Right ventricle myocardium superior (tissue), 1 donor: ENCODE data around the gene MARS1. TPM values are rescaled to one million over a fixed set of nuclear protein-coding genes. Genes with fewer than 3 reads are reported as not detected.

Experiments
- ATAC-seq: fragments of 200-7000 bp; cut with Tn5 transposase; one replicate; pipeline ENCODE4 v1.9.1; 2020; ENCODE audit warnings: mild to moderate bottlenecking; ENCODE audit not compliant: poor library complexity
- DNase-seq: peaks from one replicate; pipeline ENCODE4 v3.0.0-alpha.2; 2020
- intact Hi-C: fragments of 100-400 bp; cut with DNase I; formaldehyde crosslinking; loops from one replicate; pipeline ENCODE4 v1.11.2; 2022
- total RNA-seq: library from RNA; stranded (reverse); fragmentation: NEBNext Ultra II Directional; extraction: Animal tissue kit (Norgen Biotek cat#: 25700); gene quantifications from one replicate; pipeline ENCODE4 v1.2.1, GENCODE V29; 2021
- donor health status: DM: no; HTN: yes; CAD: no; lungs with severe emphysema.

The MARS1 gene
- total RNA-seq, 1 donor from 2014 or later: 63.5 TPM

- ATAC-seq (no peak), DNase-seq (peak; percentile 58)
- intact Hi-C loops: no loop called here
Observed at GRCh38 chr12:57521525-57522010, 33.7 kb downstream of the MARS1 start.

- peak; percentile 95 for DNase-seq
- intact Hi-C loops: no loop called here
- ATAC-seq: peak; percentile 57
Observed at GRCh38 chr12:57522011-57522886, 34.4 kb downstream of the MARS1 start, which contains the start of gene MBD6. TSS of gene MBD6 (plus strand) at chr12:57522824. CDS start at chr12:57524304, 1,480 bp downstream.

DNA sequence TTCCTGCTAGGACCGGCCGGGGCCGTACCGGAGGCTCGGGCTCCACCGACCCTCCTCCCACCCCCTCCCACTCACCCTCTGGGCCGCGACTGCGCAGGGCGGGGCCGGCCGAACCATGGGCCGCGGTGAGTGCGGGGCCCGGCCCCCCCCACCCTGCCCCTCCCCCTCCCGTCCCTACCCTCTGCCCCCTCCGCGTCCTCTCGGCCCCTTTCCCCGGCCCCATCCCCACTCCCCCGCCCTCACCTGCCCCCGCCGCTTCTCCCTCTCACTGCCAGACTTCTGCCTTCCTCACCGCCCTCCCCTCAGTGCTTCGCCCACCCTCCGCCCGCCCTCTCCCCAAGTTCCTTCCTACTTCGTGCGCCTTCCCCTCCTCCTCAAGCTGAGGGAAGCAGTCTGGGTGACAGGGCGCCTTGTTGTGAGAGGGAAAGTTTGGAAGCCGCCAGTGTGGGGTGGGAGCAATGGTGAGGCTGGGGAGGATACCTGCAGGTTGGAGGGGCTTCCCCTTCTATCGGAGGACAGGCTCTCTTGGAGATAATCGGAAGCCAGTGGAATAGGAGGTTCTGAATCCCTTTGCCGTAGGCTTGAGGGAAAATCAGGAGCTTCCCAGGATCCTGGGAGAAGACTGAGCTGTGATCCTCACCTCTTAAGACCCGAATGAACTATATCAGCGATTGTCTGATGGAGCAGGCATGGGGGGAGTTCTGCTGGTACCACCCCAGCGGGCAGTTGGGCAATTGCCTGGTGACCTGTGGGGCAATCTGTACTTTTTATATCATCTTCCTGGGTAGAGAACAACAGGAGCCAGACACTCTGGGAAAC, 35.2 kb downstream of the MARS1 start:
- intact Hi-C loops: no loop called here
- no peak for ATAC-seq
- peak; percentile 76 for DNase-seq

DNA sequence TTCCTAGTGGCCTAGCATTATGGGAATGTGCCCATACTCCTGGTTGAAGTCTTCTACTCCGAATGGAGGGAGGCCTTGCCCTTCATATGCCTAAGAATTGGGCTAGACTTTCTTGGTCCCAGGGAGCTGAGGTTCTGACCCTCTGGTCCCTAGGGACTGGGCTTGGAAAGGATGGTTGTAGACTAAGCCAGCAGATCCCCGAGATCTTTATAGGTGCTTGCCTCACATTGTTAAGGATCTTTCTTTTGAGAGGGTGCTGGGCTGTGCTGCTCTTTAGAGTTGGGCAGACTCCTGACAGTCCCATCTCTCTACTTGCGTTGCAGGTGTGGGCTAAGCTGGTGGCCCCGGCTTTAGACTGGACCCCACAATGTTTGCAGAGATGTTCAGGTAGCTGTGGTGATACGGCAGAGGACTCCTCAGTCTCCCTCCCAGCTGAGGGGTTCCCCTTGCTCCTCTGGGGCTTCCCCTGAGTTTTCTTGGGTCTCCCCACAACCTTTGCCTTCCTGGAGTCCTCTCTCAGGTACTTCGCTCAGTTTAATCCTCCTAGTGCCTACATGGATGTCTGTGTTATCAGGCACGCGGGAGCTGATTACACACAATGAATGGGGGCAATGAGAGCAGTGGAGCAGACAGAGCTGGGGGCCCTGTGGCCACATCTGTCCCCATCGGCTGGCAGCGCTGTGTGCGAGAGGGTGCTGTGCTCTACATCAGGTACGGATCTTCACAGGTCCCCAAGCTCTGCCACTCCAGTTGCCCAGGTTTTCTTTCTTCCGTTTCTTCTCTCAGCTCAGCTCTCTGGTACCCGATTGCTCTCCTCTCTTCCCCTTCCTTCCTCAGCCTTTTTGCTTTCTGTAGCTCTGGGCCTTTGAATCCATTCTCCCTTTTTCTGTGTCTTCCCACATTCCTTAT, 36.1 kb downstream of the MARS1 start:
- intact Hi-C loops: no loop called here
- no peak for DNase-seq
- ATAC-seq: no peak

- intact Hi-C loops: no loop called here
- no peak for DNase-seq
Observed at GRCh38 chr12:57524814-57525614, 37.1 kb downstream of the MARS1 start.

DNA sequence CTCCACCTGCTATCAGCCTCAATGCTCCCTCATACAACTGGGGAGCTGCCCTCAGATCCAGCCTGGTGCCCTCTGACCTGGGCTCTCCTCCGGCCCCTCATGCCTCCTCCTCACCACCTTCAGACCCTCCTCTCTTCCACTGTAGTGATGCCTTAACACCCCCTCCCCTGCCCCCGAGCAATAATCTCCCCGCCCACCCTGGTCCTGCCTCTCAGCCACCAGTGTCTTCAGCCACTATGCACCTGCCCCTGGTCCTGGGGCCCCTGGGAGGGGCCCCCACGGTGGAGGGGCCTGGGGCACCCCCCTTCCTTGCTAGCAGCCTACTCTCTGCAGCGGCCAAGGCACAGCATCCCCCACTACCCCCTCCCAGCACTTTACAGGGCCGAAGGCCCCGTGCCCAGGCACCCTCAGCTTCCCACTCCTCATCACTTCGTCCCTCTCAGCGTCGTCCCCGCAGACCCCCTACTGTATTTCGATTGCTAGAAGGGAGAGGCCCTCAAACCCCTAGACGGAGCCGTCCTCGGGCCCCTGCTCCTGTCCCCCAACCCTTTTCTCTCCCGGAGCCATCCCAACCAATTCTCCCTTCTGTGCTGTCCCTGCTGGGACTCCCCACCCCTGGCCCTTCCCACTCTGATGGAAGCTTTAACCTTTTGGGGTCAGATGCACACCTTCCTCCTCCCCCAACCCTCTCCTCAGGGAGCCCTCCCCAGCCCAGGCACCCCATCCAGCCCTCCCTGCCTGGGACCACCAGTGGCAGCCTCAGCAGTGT, 37.9 kb downstream of the MARS1 start:
- intact Hi-C loops: no loop called here
- ATAC-seq (no peak), DNase-seq (no peak)

More at GRCh38 chr12:57524814-57525614, 37.1 kb downstream of the MARS1 start:
- ATAC-seq: no peak

DNA sequence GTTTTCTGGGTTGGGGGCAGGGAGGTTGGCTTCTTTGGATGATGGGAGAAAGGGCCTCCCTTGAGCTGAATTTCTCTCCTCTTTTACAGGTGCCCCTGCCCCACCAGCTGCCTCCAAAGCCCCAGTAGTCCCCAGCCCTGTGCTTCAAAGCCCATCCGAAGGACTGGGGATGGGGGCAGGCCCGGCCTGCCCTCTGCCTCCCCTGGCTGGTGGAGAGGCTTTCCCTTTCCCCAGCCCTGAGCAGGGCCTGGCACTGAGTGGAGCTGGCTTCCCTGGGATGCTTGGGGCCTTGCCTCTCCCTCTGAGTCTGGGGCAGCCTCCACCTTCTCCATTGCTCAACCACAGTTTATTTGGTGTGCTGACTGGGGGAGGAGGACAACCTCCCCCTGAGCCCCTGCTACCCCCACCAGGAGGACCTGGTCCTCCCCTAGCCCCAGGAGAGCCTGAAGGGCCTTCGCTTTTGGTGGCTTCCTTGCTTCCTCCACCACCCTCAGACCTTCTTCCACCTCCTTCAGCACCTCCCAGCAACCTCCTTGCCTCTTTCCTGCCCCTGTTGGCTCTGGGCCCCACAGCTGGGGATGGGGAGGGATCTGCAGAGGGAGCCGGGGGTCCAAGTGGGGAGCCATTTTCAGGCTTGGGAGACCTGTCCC, 38.7 kb downstream of the MARS1 start:
- DNase-seq (no peak), ATAC-seq (no peak)
- intact Hi-C loops: no loop called here

DNA sequence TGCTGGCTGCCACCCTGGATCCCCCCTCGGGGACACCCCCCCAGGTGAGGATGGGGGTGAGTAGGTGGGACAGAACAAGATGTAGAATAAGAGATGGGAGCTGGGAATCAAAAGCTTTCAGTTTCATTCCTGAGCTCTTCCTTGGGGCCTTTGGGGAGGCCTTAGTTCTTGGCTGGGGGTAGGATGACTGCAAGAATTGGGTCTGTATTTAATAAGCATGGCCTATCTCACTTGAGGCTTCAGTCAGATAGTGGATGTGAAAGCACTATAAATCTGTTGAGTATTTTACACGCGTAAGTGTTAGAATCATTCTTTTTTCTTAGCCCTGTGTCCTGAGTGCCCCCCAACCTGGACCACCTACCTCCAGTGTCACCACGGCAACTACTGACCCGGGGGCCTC, 39.3 kb downstream of the MARS1 start:
- intact Hi-C loops: no loop called here
- DNase-seq (no peak), ATAC-seq (no peak)

DNA sequence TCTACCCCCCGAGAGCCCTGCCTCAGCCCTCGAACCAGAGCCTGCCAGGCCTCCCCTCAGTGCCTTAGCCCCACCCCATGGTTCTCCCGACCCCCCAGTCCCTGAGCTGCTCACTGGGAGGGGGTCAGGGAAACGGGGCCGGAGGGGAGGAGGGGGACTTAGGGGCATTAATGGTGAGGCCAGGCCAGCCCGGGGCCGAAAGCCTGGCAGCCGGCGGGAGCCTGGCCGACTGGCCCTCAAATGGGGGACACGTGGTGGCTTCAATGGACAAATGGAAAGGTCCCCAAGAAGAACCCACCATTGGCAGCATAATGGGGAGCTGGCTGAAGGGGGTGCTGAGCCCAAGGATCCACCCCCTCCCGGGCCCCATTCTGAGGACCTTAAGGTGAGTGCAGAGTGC, 40.3 kb downstream of the MARS1 start:
- intact Hi-C loops: no loop called here
- ATAC-seq: no peak
- no peak for DNase-seq

DNA sequence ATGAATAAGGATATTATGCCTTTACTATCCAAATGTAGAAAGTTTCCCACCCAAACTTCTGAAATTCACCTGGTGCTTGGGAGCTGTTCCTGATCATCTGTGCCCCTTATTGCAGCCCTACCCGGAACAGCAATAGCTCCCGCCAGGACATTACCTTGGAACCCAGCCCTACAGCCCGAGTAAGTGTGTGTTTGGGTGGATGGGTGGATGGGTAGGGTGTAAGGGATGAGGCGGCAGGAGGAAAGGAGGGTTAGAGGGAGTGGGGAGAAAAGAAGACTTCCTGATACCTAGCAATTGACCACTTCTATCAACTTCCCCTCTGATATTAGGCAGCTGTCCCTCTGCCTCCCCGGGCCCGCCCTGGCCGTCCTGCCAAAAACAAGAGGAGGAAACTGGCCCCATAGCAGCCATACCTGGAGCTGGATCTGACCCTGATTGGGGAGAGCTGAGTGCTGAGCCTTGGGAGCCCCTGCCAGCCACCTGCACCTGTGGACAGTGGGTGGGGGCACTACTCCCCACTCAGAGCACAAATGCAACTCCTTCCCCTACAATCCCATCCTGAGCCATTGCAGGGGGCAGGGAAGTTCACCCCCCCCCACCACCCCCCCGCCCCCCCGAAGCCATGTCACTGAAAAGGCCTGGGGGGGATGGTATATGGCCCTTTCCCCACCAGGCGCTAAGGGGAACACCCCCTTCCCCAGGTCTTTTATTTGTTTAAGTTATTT, 41.1 kb downstream of the MARS1 start:
- no peak for DNase-seq
- no peak for ATAC-seq
- intact Hi-C loops: no loop called here

- ATAC-seq: no peak
- DNase-seq: no peak
- intact Hi-C loops: no loop called here
Observed at GRCh38 chr12:57529831-57530230, 42.0 kb downstream of the MARS1 start.

DNA sequence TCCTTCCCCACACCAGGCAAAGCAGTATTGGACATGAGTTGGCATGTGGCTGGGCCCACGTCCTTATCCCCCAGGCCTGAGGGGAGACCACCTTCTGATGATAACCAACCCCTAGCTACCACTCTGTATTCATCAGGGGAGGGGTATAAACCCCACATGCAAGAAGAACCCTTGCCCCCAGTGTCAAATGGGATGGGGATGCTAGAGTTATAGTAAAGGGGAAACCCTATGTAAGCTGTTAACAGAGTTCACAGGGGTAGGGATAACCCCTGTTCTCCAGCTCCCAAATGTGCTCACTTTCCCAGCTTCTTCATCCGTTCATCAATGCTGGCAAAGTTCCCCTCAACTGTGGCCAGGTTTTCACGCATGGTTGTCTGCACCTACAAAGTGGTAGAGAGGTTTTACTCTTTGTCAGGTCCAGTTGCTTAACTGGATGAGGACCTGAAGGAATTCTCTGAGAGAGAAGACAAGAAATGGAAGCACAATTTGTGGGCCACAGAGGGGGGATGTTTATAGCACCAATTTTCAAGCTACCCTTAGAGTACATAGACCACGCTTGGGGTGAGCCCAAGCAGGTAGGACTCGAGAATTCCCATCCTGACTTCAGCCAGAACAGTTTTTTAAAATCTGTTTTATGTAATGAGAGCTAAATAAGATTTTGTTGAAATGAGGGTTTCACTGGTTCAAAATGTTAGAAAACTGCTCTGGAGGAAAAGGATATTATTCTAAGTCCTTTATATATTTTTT, 42.7 kb downstream of the MARS1 start:
- no peak for DNase-seq
- intact Hi-C loops: no loop called here
- no peak for ATAC-seq

GRCh38 chr12:57531836-57532235, 44.0 kb downstream of the MARS1 start:
- intact Hi-C loops: no loop called here
- DNase-seq (no peak), ATAC-seq (no peak)

DNA sequence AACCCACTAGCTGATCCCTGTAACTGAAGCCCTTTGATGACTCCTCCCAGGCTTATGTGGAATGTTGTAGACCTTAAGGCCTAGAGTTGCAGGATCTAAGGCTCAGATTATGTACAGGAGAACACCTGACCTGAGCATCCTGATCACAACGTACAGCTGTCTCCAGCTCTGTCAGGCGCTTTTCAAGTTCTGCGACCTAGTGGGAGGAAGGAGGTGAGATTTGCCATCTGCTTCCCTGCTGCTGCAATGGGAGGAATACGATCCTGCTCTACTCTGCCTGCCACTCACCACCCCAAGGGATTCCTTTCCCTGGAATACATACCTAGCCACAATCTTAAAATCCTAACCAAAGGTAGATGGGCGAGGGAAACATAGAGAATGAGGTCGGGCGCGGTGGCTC, 45.2 kb downstream of the MARS1 start:
- intact Hi-C loops: no loop called here
- DNase-seq (no peak), ATAC-seq (no peak)

DNA sequence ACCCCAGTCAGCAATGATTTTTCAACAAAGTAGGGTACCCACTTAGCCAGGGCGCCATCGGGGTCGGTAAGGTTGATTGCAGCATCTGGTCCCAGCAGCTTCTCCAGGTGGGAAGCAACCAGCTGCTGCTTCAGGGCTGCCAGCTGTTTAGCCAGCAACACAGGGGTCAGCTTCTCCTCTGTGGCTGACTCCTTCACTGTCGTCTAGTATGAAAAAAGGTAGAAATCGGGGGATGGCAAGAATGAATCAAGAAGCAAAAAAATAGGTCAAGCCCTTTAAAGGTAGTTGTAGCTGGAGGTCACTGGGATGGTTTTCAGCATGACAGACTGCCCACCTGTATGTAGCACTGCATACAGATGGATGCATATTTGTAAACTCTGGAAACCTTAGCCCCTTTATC, 46.4 kb downstream of the MARS1 start:
- intact Hi-C loops: no loop called here
- DNase-seq (no peak), ATAC-seq (no peak)
